Nephron progenitor cell (in vitro differentiated cells): ENCODE data around the gene NPRL2.

Experiments used
- DNase-seq: peaks from one replicate; pipeline ENCODE4 v3.0.0; 2021
- H3K27ac Mint-ChIP-seq: 2 replicates; pipeline ENCODE4 v1.8.0; 2021; ENCODE audit warnings: mild to moderate bottlenecking, moderate library complexity, mixed read lengths
- H3K27me3 Mint-ChIP-seq: 2 replicates; pipeline ENCODE4 v1.8.0; 2021; ENCODE audit warnings: mild to moderate bottlenecking, low read depth, mixed read lengths; ENCODE audit not compliant: poor library complexity
- H3K36me3 Mint-ChIP-seq: 2 replicates; pipeline ENCODE4 v1.8.0; 2021; ENCODE audit warnings: low read depth, mixed read lengths
- H3K4me1 Mint-ChIP-seq: 2 replicates; pipeline ENCODE4 v1.8.0; 2021; ENCODE audit warnings: mixed read lengths
- H3K4me3 Mint-ChIP-seq: 2 replicates; pipeline ENCODE4 v1.8.0; 2021; ENCODE audit warnings: mild to moderate bottlenecking, moderate library complexity, mixed read lengths
- H3K9me3 Mint-ChIP-seq: 2 replicates; pipeline ENCODE4 v1.8.0; 2021; ENCODE audit warnings: mild to moderate bottlenecking, moderate library complexity, mixed read lengths
- CTCF ChIP-seq: fragments of 200-600 bp; sonication (generic); IDR thresholded peaks from 2 replicates; pipeline ENCODE4 v1.5.0; 2021; ENCODE audit warnings: antibody characterized with exemption

Gene NPRL2

GRCh38 chr3:50375258-50375931, 24.8 kb upstream of the NPRL2 start:
- H3K4me1 Mint-ChIP-seq: peaks cover 71% of the 10 kb centered on the region
- no peak overlapping the region for H3K27ac Mint-ChIP-seq
- no peak overlapping the region for H3K4me3 Mint-ChIP-seq
- H3K36me3 Mint-ChIP-seq: no peaks in the 10 kb centered on the region
- H3K9me3 Mint-ChIP-seq: no peaks in the 10 kb centered on the region
- no peak for DNase-seq
- H3K27me3 Mint-ChIP-seq: peaks cover 2% of the 10 kb centered on the region
- no peak for TF ChIP-seq CTCF

- Mint-ChIP-seq H3K36me3 (no peaks in the 10 kb centered on the region), H3K4me3 (no peak overlapping the region), H3K27me3 (peaks cover 2% of the 10 kb centered on the region), H3K4me1 (peaks cover 65% of the 10 kb centered on the region), H3K9me3 (no peaks in the 10 kb centered on the region), H3K27ac (no peak overlapping the region)
- DNase-seq: no peak
- TF ChIP-seq CTCF: no peak
These were observed 24.0 kb upstream of the NPRL2 start for GRCh38 chr3:50374363-50375257.

GRCh38 chr3:50373146-50374051, 22.8 kb upstream of the NPRL2 start:
- peaks cover 6% of the 10 kb centered on the region for H3K27me3 Mint-ChIP-seq
- TF ChIP-seq CTCF: no peak
- no peak for DNase-seq
- H3K4me1 Mint-ChIP-seq: peaks cover 58% of the 10 kb centered on the region
- H3K27ac Mint-ChIP-seq: peak overlapping the region; percentile 56
- no peaks in the 10 kb centered on the region for H3K9me3 Mint-ChIP-seq
- H3K4me3 Mint-ChIP-seq: peak overlapping the region; percentile 35
- no peaks in the 10 kb centered on the region for H3K36me3 Mint-ChIP-seq

GRCh38 chr3:50372349-50372748, 21.8 kb upstream of the NPRL2 start:
- Mint-ChIP-seq H3K4me1 (peaks cover 54% of the 10 kb centered on the region), H3K9me3 (no peaks in the 10 kb centered on the region), H3K36me3 (no peaks in the 10 kb centered on the region), H3K27me3 (peaks cover 6% of the 10 kb centered on the region), H3K4me3 (peak overlapping the region; percentile 36), H3K27ac (no peak overlapping the region)
- no peak for DNase-seq
- no peak for TF ChIP-seq CTCF

- TF ChIP-seq CTCF: no peak
- Mint-ChIP-seq H3K36me3 (no peaks in the 10 kb centered on the region), H3K27ac (no peak overlapping the region), H3K4me1 (peaks cover 54% of the 10 kb centered on the region), H3K27me3 (peaks cover 10% of the 10 kb centered on the region), H3K4me3 (no peak overlapping the region), H3K9me3 (no peaks in the 10 kb centered on the region)
- DNase-seq: no peak
These were observed 20.6 kb upstream of the NPRL2 start for GRCh38 chr3:50371133-50371685.
